Activated effector memory CD4-positive, alpha-beta T cell treated with Interleukin-2 at 50 U/mL for 16 hours (primary cell): ENCODE results near the gene ETFBKMT.

Experiments
- DNase-seq: peaks from one replicate; pipeline ENCODE4 v3.0.0-alpha.2; 2020

The ETFBKMT gene

GRCh38 chr12:31659087-31659942, at the start of gene ETFBKMT:
Gene ETFBKMT (plus strand): TSS chr12:31659688. CDS start chr12:31661954, 2,266 bp downstream.
- peak; percentile 91 for DNase-seq

- no peak for DNase-seq
Measured at GRCh38 chr12:31612819-31613218, 46.7 kb upstream of the ETFBKMT start.

- no peak for DNase-seq
Measured at GRCh38 chr12:31618228-31619025, 41.1 kb upstream of the ETFBKMT start.

- DNase-seq = no peak
Measured at GRCh38 chr12:31620311-31620710, 39.2 kb upstream of the ETFBKMT start.

- no peak for DNase-seq
Measured at GRCh38 chr12:31622038-31622437, 37.5 kb upstream of the ETFBKMT start.

GRCh38 chr12:31626270-31626995, 33.1 kb upstream of the ETFBKMT start:
- no peak for DNase-seq

GRCh38 chr12:31627456-31628054, 31.9 kb upstream of the ETFBKMT start:
- DNase-seq = no peak

GRCh38 chr12:31629756-31630732, 29.4 kb upstream of the ETFBKMT start:
- no peak for DNase-seq

GRCh38 chr12:31631023-31631724, 28.3 kb upstream of the ETFBKMT start:
- no peak for DNase-seq

- no peak for DNase-seq
Measured at GRCh38 chr12:31631809-31632208, 27.7 kb upstream of the ETFBKMT start.

- DNase-seq = no peak
Measured at GRCh38 chr12:31633464-31633863, 26.0 kb upstream of the ETFBKMT start.

- DNase-seq = no peak
Measured at GRCh38 chr12:31634620-31635019, 24.9 kb upstream of the ETFBKMT start.

- DNase-seq = no peak
Measured at GRCh38 chr12:31641509-31642090, 17.9 kb upstream of the ETFBKMT start.

GRCh38 chr12:31644536-31644935, 15.0 kb upstream of the ETFBKMT start:
- DNase-seq = no peak

- no peak for DNase-seq
Measured at GRCh38 chr12:31645924-31646323, 13.6 kb upstream of the ETFBKMT start.

- DNase-seq = no peak
Measured at GRCh38 chr12:31647086-31647491, 12.4 kb upstream of the ETFBKMT start.

GRCh38 chr12:31650918-31651317, 8.6 kb upstream of the ETFBKMT start:
- DNase-seq = no peak

- DNase-seq = no peak
Measured at GRCh38 chr12:31651893-31652521, 7.5 kb upstream of the ETFBKMT start.

GRCh38 chr12:31655208-31655607, 4.3 kb upstream of the ETFBKMT start:
- no peak for DNase-seq

GRCh38 chr12:31655792-31656191, 3.7 kb upstream of the ETFBKMT start:
- no peak for DNase-seq
